HG03135 (cell line): ENCODE data around the gene ANKRD6.

ENCODE experiments used
- ATAC-seq: cut with Tn5 transposase; IDR thresholded peaks from one replicate; pipeline ENCODE4 v1.9.1; 2021; ENCODE audit warnings: mild to moderate bottlenecking, moderate library complexity; ENCODE audit not compliant: unreplicated experiment

Gene ANKRD6

GRCh38 chr6:89506716-89507617, 74.0 kb downstream of the ANKRD6 start:
- no peak for ATAC-seq

DNA sequence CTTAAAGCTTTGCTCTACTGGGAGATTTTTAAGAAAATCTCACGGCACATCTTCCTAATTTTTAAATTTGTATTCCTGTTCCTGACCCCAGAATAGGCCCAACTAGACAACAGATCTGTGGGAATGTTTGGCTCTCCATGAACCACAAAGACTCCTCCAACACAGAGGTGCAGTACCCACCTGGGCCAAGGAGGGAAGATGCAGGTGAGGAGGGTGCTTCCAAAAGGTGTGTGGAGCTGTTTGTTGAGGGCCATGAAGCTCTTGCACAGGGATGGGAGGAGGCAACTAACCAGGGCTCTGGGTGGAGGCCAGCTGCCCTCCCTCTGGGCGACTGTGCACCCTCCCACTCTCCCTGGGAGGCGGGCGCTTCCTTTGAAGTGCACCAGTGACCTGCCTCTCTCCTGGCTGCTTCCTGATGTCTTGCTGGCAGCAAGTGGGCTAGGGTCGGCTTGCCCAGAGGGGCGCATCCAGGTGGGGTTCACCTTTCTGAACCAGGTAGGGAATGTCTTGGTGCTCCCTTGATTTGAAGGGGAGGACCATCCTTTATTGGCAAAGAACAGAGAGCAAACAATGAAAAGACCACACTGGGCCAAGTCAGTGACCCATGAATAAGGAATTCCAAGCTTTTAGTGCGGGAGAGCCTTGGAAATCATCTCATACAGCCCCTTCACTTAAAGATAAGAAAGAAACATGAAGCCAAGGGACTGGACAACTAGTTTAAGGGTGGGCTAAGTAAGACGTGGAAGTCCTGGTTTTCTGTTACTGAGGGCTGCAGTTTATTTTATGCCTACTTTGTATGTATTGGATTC, 76.0 kb downstream of the ANKRD6 start:
- ATAC-seq: no peak

DNA sequence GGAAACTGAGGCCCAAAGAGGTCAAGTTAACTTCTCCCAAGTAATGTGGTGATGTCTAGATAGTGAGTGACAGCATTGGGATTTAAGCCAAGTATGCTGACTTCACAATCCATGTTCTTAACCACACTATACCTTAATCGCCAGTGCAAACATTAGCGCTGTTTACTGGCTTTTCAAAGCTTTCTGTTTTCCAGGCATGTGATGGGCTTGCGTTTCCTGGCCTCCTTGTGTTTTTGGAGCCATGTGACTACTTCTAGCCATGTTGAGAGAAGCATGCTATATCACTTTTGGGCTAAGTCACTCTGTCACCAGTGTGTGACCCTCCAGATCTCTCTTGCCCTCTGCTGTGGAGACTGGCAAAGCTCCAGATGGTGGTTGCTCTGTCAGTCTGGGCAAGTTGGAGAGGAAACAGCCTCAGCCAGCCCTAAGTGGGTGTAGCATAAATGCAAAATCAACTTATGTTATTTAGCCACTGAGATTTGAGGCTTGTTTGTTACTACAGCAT, 76.9 kb downstream of the ANKRD6 start:
- no peak for ATAC-seq

DNA sequence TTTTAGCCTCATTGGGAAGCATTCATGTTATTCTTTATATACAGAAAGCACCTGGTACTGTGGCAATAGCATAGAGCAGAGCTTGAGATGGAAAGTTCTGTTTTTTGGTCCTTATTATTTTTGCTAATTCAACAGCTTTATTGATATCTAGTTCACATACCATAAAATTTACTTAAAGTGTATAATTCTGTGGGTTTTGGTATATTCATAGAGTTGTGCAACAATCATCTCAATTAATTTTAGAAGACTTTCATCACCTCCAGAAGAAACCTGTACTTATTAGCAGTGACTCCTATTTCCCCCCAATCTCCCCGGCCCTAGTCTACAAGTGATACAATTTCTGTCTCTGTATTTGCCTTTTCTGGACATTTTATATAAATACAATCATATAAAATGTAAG, 77.4 kb downstream of the ANKRD6 start:
- no peak for ATAC-seq

- no peak for ATAC-seq
Observed at GRCh38 chr6:89518352-89519055, 85.6 kb downstream of the ANKRD6 start.

- ATAC-seq: no peak
Observed at GRCh38 chr6:89520736-89521135, 87.8 kb downstream of the ANKRD6 start.

- ATAC-seq: no peak
Observed at GRCh38 chr6:89522778-89523177, 89.8 kb downstream of the ANKRD6 start.

- ATAC-seq: no peak
Observed at GRCh38 chr6:89525786-89526562, 93.0 kb downstream of the ANKRD6 start.

DNA sequence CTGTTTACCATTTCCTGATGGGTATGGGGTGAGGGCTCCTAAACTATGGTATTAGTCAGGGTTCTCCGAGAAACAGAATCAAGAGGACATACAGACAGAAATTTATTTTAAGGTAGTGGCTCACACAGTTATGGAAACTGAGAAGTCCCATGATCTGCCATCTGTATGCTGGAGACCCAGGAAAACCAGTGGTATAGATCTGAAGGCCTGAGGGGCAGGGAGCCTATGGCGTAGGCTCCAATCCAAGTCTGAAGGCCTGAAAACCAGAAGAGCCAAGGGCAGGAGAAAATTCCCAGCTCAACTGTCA, 93.6 kb downstream of the ANKRD6 start:
- ATAC-seq: no peak

GRCh38 chr6:89527634-89528033, 94.7 kb downstream of the ANKRD6 start:
- ATAC-seq: no peak

GRCh38 chr6:89528866-89529265, 95.9 kb downstream of the ANKRD6 start:
- ATAC-seq: no peak

GRCh38 chr6:89530982-89531381, 98.0 kb downstream of the ANKRD6 start:
- ATAC-seq: no peak

GRCh38 chr6:89536231-89536630, 103.3 kb downstream of the ANKRD6 start:
- ATAC-seq: no peak

GRCh38 chr6:89539779-89540178, 106.8 kb downstream of the ANKRD6 start:
- ATAC-seq: no peak

GRCh38 chr6:89542081-89542857, 109.3 kb downstream of the ANKRD6 start:
- ATAC-seq: peak; percentile 77

GRCh38 chr6:89542866-89543265, 109.9 kb downstream of the ANKRD6 start:
- peak; percentile 31 for ATAC-seq

GRCh38 chr6:89547281-89547680, 114.3 kb downstream of the ANKRD6 start:
- no peak for ATAC-seq

GRCh38 chr6:89553431-89553830, 120.5 kb downstream of the ANKRD6 start:
- ATAC-seq: no peak

GRCh38 chr6:89554106-89554505, 121.2 kb downstream of the ANKRD6 start:
- no peak for ATAC-seq

GRCh38 chr6:89555031-89555430, 122.1 kb downstream of the ANKRD6 start:
- ATAC-seq: no peak
